CD4-positive, alpha-beta T cell treated with Interferon alpha-2 for 1 hour (primary cell): ENCODE results near the gene RASL11A.
"Not testable (repeated sequence)": the region's sequence is repeated elsewhere in the genome, so short reads cannot be mapped to it uniquely, and the experiment has no call there.

Source experiments
- DNase-seq, 2 donors: peaks; one replicate each; pipeline ENCODE4 v3.0.0-alpha.2; 2020 to 2022

The RASL11A gene

GRCh38 chr13:27269114-27269665 lies 1.4 kb upstream of the RASL11A start:
- no peak for DNase-seq

GRCh38 chr13:27271570-27272096 lies 1.0 kb downstream of the RASL11A start:
- no peak for DNase-seq

GRCh38 chr13:27273658-27274425 lies 3.2 kb downstream of the RASL11A start:
- no peak for DNase-seq

GRCh38 chr13:27274631-27275030 lies 4.0 kb downstream of the RASL11A start:
- DNase-seq = no peak

- DNase-seq = no peak
These were observed 5.6 kb downstream of the RASL11A start for GRCh38 chr13:27276188-27276587.

- no peak for DNase-seq
These were observed 8.9 kb downstream of the RASL11A start for GRCh38 chr13:27279506-27279905.

GRCh38 chr13:27280009-27280656 lies 9.5 kb downstream of the RASL11A start:
- no peak for DNase-seq

GRCh38 chr13:27280841-27281240 lies 10.2 kb downstream of the RASL11A start:
- no peak for DNase-seq

GRCh38 chr13:27281420-27281819 lies 10.8 kb downstream of the RASL11A start:
- DNase-seq = no peak

GRCh38 chr13:27283906-27284493 lies 13.4 kb downstream of the RASL11A start:
- peak in 1 of 2 donors; percentile 30 for DNase-seq

- DNase-seq = no peak
These were observed 17.8 kb downstream of the RASL11A start for GRCh38 chr13:27288392-27288791.

- no peak for DNase-seq
These were observed 18.5 kb downstream of the RASL11A start for GRCh38 chr13:27289011-27289665.

GRCh38 chr13:27290715-27291114 lies 20.1 kb downstream of the RASL11A start:
- no peak for DNase-seq

GRCh38 chr13:27291967-27292366 lies 21.3 kb downstream of the RASL11A start:
- DNase-seq = not testable (repeated sequence)

- no peak for DNase-seq
These were observed 22.6 kb downstream of the RASL11A start for GRCh38 chr13:27293076-27293691.

GRCh38 chr13:27293873-27294515 lies 23.4 kb downstream of the RASL11A start:
- no peak for DNase-seq

- no peak for DNase-seq
These were observed 24.5 kb downstream of the RASL11A start for GRCh38 chr13:27295096-27295495.

- DNase-seq = no peak
These were observed 25.0 kb downstream of the RASL11A start for GRCh38 chr13:27295660-27296059.

GRCh38 chr13:27296496-27296895 lies 25.9 kb downstream of the RASL11A start:
- DNase-seq = no peak

- DNase-seq = no peak
These were observed 28.2 kb downstream of the RASL11A start for GRCh38 chr13:27298849-27299248.

GRCh38 chr13:27300406-27300805 lies 29.8 kb downstream of the RASL11A start:
- not testable (repeated sequence) for DNase-seq
